ENCODE data around the gene RAI14. TPM values are rescaled to one million over a fixed set of nuclear protein-coding genes. Genes with fewer than 3 reads are reported as not detected.

RAI14 gene
- total and polyA plus RNA-seq, 2 donors (not counting 3 experiments of a cell fraction or from before 2014, with no cell fraction given) = 114 to 369 TPM

GRCh38 chr5:34608859-34609648 lies 47.1 kb upstream of the RAI14 start:
- H3K79me2 ChIP-seq (ENCODE audit: control insufficient read depth, insufficient read depth, low read length) = no peaks in the 10 kb centered on the region
- ChIA-PET CTCF (interaction anchor here (0.8 to 3.6 kb wide), 8 partner anchors 10 to 85 kb away, joined by 3 to 15 read pairs (median 6); partner anchors contain the start of gene RAI14), POLR2A (interaction anchor here (0.8 to 1.0 kb wide), 3 partner anchors 22 to 24 kb away, joined by 3 read pairs; no protein-coding TSS in a partner anchor)
- H3K27ac ChIP-seq (ENCODE audit: insufficient read depth, low read depth, low read length) = peak overlapping the region; percentile 99
- H3K27me3 ChIP-seq (ENCODE audit: control insufficient read depth in 2 of 2, insufficient read depth in 2 of 2, low read length in 2 of 2) = no peaks in the 10 kb centered on the region
- TF ChIP-seq JUN (IDR thresholded peaks at IDR 0.05; ENCODE audit: borderline replicate concordance, insufficient read depth, insufficient read length, low read depth) (peak; percentile 95), FOS (IDR thresholded peaks at IDR 0.05; ENCODE audit: borderline replicate concordance, insufficient read depth, low read length) (peak; percentile 81), POLR2AphosphoS5 (IDR thresholded peaks at IDR 0.05; ENCODE audit: insufficient read depth, low read depth, low read length) (peak; percentile 38), EZH2 (IDR thresholded peaks at IDR 0.05; ENCODE audit: borderline replicate concordance, low read depth, low read length, severe bottlenecking) (no peak), CTCF (IDR thresholded peaks at IDR 0.05; ENCODE audit: extremely low read depth in 1 of 2, insufficient read depth in 1 of 2, low read depth in 1 of 2, low read length in 2 of 2) (no peak), MAX (IDR thresholded peaks at IDR 0.05; ENCODE audit: insufficient read depth, insufficient read length) (no peak), GATA2 (IDR thresholded peaks at IDR 0.05; ENCODE audit: insufficient read depth, insufficient read length, low read depth, low read length) (peak; percentile 66), POLR2A (IDR thresholded peaks at IDR 0.05; ENCODE audit: low read depth, low read length) (no peak), MYC (IDR thresholded peaks at IDR 0.05; ENCODE audit: low read depth, low read length) (no peak)
- peaks cover 31% of the 10 kb centered on the region for H3K4me1 ChIP-seq (ENCODE audit: control insufficient read depth, extremely low read depth, insufficient read depth, low read length)
- H2AFZ ChIP-seq (ENCODE audit: low read depth, low read length) = no peak overlapping the region
- DNase-seq (ENCODE audit: low read depth, low spot score) (peak; percentile 95), FAIRE-seq (peak; percentile 75)
- peak overlapping the region; percentile 97 for H3K9ac ChIP-seq (replicated peaks; ENCODE audit: extremely low read depth, insufficient read depth, low read length)
- H3K4me3 ChIP-seq (replicated peaks in 1 of 3; ENCODE audit: insufficient read depth in 1 of 3, low read depth in 1 of 3, low read length in 3 of 3) = peak overlapping the region in 1 of 3 experiments; percentile 25
- TSS peak; percentile 79 for BruUV-seq (replicated peaks)
- no peaks in the 10 kb centered on the region for H4K20me1 ChIP-seq (replicated peaks; ENCODE audit: control insufficient read depth, extremely low read depth, insufficient read depth, low read length)
- H3K36me3 ChIP-seq (ENCODE audit: control insufficient read depth in 2 of 2, extremely low read depth in 1 of 2, insufficient read depth in 2 of 2, low read length in 2 of 2) = no peaks in the 10 kb centered on the region
- dilution Hi-C loops (cut with MboI; ENCODE audit: extremely low pct_ligation_motif_present, low sequenced_read_pairs) = no loop called here
- no peaks in the 10 kb centered on the region for H3K9me1 ChIP-seq (replicated peaks; ENCODE audit: control insufficient read depth, extremely low read depth, insufficient read depth, low read length)
- intact Hi-C loops (cut with micrococcal nuclease) = loop anchor here (1.0 to 2.0 kb wide), 6 partner anchors 11 to 102 kb away; partner anchors contain the start of gene RAI14
- no peaks in the 10 kb centered on the region for H3K9me3 ChIP-seq (replicated peaks; ENCODE audit: control insufficient read depth, insufficient read depth, low read length)
- peak overlapping the region; percentile 92 for H3K4me2 ChIP-seq (ENCODE audit: insufficient read depth, low read length)

Measured in endothelial cell of umbilical vein (primary cell).